ENCODE measurements around the gene DOCK10.

The DOCK10 gene

DNA sequence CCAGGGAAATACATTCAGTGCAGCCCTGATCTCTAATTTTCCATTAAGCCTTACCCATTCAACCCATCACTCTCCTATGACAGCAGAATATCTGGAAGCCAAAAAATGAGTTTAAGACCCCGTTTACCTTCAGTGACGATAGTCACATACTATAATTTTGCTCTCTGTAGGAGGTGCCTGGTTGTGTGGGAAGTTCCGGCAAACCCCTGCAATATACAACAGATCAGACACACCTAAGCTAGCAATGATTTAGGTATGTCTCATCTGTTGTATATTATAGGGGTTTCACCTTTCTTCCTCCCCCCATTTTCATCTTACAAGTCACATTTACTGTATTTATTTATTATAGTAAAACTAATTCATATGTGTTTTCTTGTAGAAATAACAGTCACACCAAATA, 101.7 kb downstream of the DOCK10 start:
- TF ChIP-seq, protein P1, sequence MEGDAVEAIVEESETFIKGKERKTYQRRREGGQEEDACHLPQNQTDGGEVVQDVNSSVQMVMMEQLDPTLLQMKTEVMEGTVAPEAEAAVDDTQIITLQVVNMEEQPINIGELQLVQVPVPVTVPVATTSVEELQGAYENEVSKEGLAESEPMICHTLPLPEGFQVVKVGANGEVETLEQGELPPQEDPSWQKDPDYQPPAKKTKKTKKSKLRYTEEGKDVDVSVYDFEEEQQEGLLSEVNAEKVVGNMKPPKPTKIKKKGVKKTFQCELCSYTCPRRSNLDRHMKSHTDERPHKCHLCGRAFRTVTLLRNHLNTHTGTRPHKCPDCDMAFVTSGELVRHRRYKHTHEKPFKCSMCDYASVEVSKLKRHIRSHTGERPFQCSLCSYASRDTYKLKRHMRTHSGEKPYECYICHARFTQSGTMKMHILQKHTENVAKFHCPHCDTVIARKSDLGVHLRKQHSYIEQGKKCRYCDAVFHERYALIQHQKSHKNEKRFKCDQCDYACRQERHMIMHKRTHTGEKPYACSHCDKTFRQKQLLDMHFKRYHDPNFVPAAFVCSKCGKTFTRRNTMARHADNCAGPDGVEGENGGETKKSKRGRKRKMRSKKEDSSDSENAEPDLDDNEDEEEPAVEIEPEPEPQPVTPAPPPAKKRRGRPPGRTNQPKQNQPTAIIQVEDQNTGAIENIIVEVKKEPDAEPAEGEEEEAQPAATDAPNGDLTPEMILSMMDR (IDR thresholded peaks at IDR 0.05; ENCODE audit: borderline replicate concordance, extremely low read depth, low read length, poor library complexity, severe bottlenecking), result no peak
- no peak for TF ChIP-seq EZH2 (IDR thresholded peaks at IDR 0.05; ENCODE audit: borderline replicate concordance, low read depth, low read length, severe bottlenecking)
- H3K9ac ChIP-seq (ENCODE audit: low read depth, low read length), result no peak overlapping the region
- H3K36me3 ChIP-seq (ENCODE audit: insufficient read depth, low read length), result no peaks in the 10 kb centered on the region
- H4K20me1 ChIP-seq (ENCODE audit: insufficient read depth, low read length), result no peaks in the 10 kb centered on the region
- DNase-seq (no peak), ATAC-seq (ENCODE audit: insufficient read depth, low read depth) (no peak)
- no peak overlapping the region for H2AFZ ChIP-seq (ENCODE audit: low read depth, low read length)
- H3K4me1 ChIP-seq (ENCODE audit: insufficient read depth, low read length), result peaks cover 24% of the 10 kb centered on the region
- no peak overlapping the region for H3K4me2 ChIP-seq (ENCODE audit: insufficient read depth, low read length)
- H3K79me2 ChIP-seq (ENCODE audit: insufficient read depth, low read length), result peaks cover 68% of the 10 kb centered on the region
- no peak overlapping the region for H3K4me3 ChIP-seq (ENCODE audit: low read depth in 1 of 2, low read length in 2 of 2)
- H3K27me3 ChIP-seq (ENCODE audit: insufficient read depth, low read length, poor library complexity), result no peaks in the 10 kb centered on the region
- no peak overlapping the region for H3K27ac ChIP-seq (ENCODE audit: low read length)
- no peaks in the 10 kb centered on the region for H3K9me3 ChIP-seq (ENCODE audit: insufficient read depth, low read length, severe bottlenecking)

DNA sequence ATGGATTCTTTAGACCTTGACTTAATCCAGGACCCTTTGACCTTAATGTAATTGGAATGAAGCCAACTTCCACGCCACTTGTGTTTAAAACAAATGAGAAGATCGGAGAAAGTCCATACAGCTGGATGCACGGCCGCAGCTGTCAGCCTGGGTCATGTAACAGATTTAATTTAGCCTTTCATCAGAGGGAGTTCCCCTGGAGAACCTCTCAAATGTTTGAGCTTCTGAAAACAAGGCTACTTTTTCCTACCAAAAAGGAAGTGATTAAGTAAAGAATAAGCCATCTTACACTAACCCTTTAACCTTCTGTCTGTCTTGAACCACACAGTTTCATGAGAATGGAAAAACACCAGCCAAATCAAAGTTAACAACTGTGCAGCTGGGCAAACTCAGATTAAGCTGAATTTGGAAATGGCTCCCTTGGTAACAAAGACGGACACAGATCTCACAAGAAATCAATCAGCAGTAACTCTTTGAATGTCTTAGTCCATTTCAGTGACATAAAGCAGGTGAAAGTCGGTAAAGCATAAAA, 103.6 kb downstream of the DOCK10 start:
- peaks cover 3% of the 10 kb centered on the region; the same call in 1 of the 2 replicates for H4K20me1 ChIP-seq (ENCODE audit: insufficient read depth, low read length)
- H3K9ac ChIP-seq (ENCODE audit: low read depth, low read length), result no peak overlapping the region
- peak; percentile 17; the same call in 1 of the 3 replicates for ATAC-seq (ENCODE audit: insufficient read depth, low read depth)
- H3K79me2 ChIP-seq (ENCODE audit: insufficient read depth, low read length), result peaks cover 67% of the 10 kb centered on the region
- DNase-seq, result no peak
- H3K27ac ChIP-seq (ENCODE audit: low read length), result no peak overlapping the region; the same call in 1 of the 2 replicates
- 0 out of 2 replicates have a peak, but pooled peaks cover 8% of the 10 kb centered on the region for H3K4me1 ChIP-seq (ENCODE audit: insufficient read depth, low read length)
- no peaks in the 10 kb centered on the region for H3K36me3 ChIP-seq (ENCODE audit: insufficient read depth, low read length)
- TF ChIP-seq, protein P1 (IDR thresholded peaks at IDR 0.05; ENCODE audit: borderline replicate concordance, extremely low read depth, low read length, poor library complexity, severe bottlenecking), result no peak
- TF ChIP-seq EZH2 (IDR thresholded peaks at IDR 0.05; ENCODE audit: borderline replicate concordance, low read depth, low read length, severe bottlenecking), result no peak
- H3K9me3 ChIP-seq (ENCODE audit: insufficient read depth, low read length, severe bottlenecking), result no peaks in the 10 kb centered on the region
- no peak overlapping the region for H3K4me3 ChIP-seq (ENCODE audit: low read depth in 1 of 2, low read length in 2 of 2)
- H3K4me2 ChIP-seq (ENCODE audit: insufficient read depth, low read length), result no peak overlapping the region
- H2AFZ ChIP-seq (ENCODE audit: low read depth, low read length), result no peak overlapping the region
- H3K27me3 ChIP-seq (ENCODE audit: insufficient read depth, low read length, poor library complexity), result no peaks in the 10 kb centered on the region

DNA sequence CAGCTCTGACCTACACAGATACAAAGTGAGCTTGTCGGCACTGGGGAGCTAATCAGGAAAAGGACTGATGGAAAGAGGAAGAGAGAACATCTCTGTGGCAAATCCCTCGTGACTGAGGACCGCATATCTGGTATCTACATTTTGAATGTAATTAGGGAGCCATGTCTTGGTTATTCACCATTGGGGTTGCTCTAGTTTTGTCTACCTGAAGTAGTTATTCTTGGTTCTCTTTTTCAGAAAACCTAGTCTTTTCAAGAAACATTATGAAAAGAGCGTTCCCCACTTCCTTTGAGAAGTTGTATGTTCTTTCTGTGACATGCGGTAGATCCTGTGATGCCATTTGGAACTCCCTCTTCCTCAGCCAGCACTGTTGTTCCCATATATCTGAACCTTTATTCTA, 104.4 kb downstream of the DOCK10 start:
- H3K4me2 ChIP-seq (ENCODE audit: insufficient read depth, low read length), result no peak overlapping the region
- H3K9ac ChIP-seq (ENCODE audit: low read depth, low read length), result no peak overlapping the region
- no peak overlapping the region for H2AFZ ChIP-seq (ENCODE audit: low read depth, low read length)
- H4K20me1 ChIP-seq (ENCODE audit: insufficient read depth, low read length), result peaks cover 3% of the 10 kb centered on the region; the same call in 1 of the 2 replicates
- ATAC-seq (ENCODE audit: insufficient read depth, low read depth), result no peak
- no peak for TF ChIP-seq EZH2 (IDR thresholded peaks at IDR 0.05; ENCODE audit: borderline replicate concordance, low read depth, low read length, severe bottlenecking)
- TF ChIP-seq, protein P1 (IDR thresholded peaks at IDR 0.05; ENCODE audit: borderline replicate concordance, extremely low read depth, low read length, poor library complexity, severe bottlenecking), result no peak
- no peak for DNase-seq
- peaks cover 67% of the 10 kb centered on the region for H3K79me2 ChIP-seq (ENCODE audit: insufficient read depth, low read length)
- no peak overlapping the region for H3K4me3 ChIP-seq (ENCODE audit: low read depth in 1 of 2, low read length in 2 of 2)
- no peaks in the 10 kb centered on the region for H3K4me1 ChIP-seq (ENCODE audit: insufficient read depth, low read length)
- no peaks in the 10 kb centered on the region for H3K36me3 ChIP-seq (ENCODE audit: insufficient read depth, low read length)
- H3K27ac ChIP-seq (ENCODE audit: low read length), result no peak overlapping the region
- no peaks in the 10 kb centered on the region for H3K9me3 ChIP-seq (ENCODE audit: insufficient read depth, low read length, severe bottlenecking)
- H3K27me3 ChIP-seq (ENCODE audit: insufficient read depth, low read length, poor library complexity), result no peaks in the 10 kb centered on the region

Data from DND-41 (cell line).